Hepatocyte (in vitro differentiated cells): ENCODE results near the gene CTNNA3.

Experiments
- EZH2 ChIP-seq: fragments of 200-600 bp; sonication (generic); IDR thresholded peaks from 2 replicates; pipeline ENCODE4 v1.6.1; 2016; ENCODE audit warnings: antibody characterized with exemption, mild to moderate bottlenecking, borderline replicate concordance
- TF ChIP-seq, protein P1 (sequence below): fragments of 200-600 bp; sonication (generic); IDR thresholded peaks from 2 replicates; pipeline ENCODE4 v1.5.1; 2016; ENCODE audit warnings: antibody characterized with exemption, mild to moderate bottlenecking; ENCODE audit not compliant: poor library complexity

DNA sequence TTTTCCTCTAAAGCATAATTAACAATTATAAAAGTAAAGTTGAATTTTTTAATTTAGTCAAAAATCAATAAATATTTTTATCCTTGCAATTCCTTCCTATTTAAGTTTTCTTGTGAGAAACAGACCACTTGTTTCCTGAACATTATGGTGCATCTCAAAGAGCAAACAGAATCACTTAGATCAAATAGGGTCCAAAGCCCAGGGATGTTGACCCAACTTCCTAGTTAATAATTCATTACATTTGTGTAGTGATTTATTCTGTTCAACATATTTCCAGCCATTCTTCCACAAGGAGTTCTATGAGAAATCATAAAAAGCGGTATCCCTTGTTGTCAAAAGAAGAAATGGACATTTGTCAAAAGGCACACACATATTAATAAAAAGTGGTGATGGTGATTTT is 454.5 kb downstream of the CTNNA3 start:
- TF ChIP-seq, protein P1, sequence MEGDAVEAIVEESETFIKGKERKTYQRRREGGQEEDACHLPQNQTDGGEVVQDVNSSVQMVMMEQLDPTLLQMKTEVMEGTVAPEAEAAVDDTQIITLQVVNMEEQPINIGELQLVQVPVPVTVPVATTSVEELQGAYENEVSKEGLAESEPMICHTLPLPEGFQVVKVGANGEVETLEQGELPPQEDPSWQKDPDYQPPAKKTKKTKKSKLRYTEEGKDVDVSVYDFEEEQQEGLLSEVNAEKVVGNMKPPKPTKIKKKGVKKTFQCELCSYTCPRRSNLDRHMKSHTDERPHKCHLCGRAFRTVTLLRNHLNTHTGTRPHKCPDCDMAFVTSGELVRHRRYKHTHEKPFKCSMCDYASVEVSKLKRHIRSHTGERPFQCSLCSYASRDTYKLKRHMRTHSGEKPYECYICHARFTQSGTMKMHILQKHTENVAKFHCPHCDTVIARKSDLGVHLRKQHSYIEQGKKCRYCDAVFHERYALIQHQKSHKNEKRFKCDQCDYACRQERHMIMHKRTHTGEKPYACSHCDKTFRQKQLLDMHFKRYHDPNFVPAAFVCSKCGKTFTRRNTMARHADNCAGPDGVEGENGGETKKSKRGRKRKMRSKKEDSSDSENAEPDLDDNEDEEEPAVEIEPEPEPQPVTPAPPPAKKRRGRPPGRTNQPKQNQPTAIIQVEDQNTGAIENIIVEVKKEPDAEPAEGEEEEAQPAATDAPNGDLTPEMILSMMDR: no peak
- no peak for TF ChIP-seq EZH2
